Epithelial cell of esophagus (primary cell): ENCODE results near the gene NKX2-8.

Experiments used
- DNase-seq: peaks from one replicate; pipeline ENCODE4 v3.0.0; 2010; ENCODE audit warnings: low read depth
- H3K4me3 ChIP-seq: 2 replicates; pipeline ENCODE4 v1.5.1; 2011; ENCODE audit warnings: mild to moderate bottlenecking, low read length, control low read depth
- TF ChIP-seq, protein P1 (sequence below): IDR thresholded peaks from 2 replicates; pipeline ENCODE4 v1.5.1; 2011; ENCODE audit warnings: low read depth, mild to moderate bottlenecking, low read length, control low read depth, inconsistent platforms; ENCODE audit not compliant: insufficient read depth; ENCODE audit errors: missing control alignments

Gene NKX2-8

DNA sequence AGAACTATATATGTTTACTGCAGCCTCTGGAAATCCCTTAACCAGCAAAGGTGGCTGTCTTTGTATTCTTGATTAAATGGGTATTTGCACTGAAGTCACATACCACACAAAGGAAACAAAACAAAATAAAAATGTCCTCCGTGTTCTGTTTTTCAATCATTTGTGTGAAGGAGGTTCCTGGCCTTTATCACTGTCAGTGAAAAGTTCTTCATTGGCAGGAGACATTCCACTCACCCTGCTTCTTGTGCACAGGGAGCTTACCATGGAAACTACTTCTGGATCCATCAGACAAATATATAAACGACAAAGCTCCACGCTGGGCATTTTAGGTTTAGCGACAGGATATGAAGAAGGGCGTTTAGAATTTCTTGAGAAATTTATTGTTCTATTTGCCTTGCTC lies 5.7 kb upstream of the NKX2-8 start:
- H3K4me3 ChIP-seq = no peak overlapping the region
- no peak for DNase-seq
- TF ChIP-seq, protein P1, sequence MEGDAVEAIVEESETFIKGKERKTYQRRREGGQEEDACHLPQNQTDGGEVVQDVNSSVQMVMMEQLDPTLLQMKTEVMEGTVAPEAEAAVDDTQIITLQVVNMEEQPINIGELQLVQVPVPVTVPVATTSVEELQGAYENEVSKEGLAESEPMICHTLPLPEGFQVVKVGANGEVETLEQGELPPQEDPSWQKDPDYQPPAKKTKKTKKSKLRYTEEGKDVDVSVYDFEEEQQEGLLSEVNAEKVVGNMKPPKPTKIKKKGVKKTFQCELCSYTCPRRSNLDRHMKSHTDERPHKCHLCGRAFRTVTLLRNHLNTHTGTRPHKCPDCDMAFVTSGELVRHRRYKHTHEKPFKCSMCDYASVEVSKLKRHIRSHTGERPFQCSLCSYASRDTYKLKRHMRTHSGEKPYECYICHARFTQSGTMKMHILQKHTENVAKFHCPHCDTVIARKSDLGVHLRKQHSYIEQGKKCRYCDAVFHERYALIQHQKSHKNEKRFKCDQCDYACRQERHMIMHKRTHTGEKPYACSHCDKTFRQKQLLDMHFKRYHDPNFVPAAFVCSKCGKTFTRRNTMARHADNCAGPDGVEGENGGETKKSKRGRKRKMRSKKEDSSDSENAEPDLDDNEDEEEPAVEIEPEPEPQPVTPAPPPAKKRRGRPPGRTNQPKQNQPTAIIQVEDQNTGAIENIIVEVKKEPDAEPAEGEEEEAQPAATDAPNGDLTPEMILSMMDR = no peak

DNA sequence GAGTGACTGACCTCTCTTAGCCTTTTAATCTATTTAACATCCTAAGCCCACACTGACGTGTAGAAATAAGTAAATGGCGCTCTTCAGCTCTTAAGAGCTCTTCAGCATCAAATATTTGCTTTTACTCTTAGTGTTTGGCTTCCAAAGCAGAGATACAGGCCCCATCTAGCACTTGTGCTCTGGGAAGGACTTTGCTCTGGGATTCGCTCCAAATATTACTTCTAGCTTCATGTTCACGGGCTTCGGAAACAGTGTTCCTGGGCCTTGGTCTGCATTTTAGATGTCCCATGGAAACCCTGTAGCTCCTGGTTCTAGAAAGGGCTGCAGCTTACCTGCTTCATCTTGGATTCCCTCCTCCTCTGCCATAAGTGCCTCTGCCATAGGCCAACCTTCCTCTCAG lies 2.7 kb upstream of the NKX2-8 start:
- TF ChIP-seq, protein P1 = no peak
- DNase-seq = no peak
- no peak overlapping the region for H3K4me3 ChIP-seq

DNA sequence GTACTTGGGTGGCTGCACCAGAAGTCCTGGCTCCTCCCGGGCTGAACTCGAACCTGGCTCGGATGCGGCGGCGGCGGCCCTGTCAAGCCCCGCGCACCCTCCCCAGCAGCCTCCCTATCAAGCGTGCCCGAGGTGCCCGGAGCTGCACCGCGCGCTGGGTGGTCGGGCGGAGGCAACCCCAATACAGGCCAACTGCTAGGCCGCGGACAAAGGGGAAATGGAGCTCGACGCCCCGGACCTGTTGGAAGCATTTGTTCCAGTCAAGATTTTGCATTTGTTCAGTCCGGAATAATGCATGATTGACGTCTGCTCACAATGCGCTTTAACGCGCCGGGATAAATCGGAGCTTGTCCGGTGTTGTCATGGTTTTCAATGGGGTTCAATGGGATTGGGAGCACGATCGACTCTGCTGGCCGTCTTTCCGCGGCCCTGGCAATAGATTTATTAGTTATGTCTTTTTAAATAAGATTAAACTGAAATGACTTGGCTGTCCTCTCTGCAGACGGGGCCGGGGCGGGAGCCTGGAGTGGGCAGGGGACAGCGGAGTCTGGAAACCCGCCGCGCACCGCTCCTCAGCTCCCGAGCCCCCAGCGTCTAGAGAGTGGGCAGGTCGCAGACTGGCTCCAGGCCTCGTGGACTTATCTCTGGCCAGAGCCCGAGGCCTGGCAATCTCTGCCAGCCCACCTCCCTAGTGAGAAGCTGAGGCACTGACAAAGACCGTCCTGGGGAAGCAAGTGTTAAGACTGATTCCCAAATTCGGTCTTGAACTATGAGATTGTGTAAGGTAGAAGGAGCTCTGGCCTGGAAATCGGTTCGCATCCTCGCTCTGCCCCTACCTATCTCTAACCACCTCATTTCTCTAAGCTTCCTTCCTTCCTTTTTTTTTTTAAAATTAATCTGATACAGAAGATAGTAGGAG lies 1.7 kb upstream of the NKX2-8 start:
- no peak for DNase-seq
- TF ChIP-seq, protein P1 = no peak
- no peak overlapping the region for H3K4me3 ChIP-seq

DNA sequence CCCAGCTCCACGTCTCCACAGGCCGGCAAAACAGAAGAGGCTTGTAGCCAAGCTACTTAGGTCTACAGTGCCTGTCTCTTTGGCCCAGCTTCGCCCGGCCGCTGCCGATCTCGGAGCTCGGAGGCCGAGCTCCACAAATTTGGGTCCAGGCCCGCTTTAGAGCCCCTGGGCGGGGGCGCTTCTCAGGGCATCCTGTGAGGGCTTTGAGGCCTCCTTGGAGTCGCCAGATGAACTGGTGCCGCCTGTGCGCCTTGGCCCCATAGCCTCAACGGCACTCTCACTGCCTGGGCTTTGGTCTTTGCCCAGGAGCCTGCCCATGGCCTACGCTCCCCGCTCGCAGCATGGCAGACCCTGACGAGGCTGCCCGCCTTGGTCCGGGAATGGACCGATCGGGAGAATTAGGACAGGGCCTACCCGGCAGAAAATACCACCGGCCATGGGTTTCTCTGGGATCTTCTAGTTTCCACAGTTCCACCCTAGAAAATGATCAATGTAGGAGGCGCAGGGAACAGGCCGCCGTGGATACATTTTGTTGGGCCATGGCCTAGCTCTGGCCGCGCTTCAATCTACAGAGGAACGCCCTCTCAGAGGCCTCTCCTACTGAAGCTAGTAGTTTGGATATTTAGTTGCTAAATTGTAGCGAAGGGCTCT lies 953 bp upstream of the NKX2-8 start:
- H3K4me3 ChIP-seq = no peak overlapping the region
- TF ChIP-seq, protein P1 = no peak
- DNase-seq = no peak

DNA sequence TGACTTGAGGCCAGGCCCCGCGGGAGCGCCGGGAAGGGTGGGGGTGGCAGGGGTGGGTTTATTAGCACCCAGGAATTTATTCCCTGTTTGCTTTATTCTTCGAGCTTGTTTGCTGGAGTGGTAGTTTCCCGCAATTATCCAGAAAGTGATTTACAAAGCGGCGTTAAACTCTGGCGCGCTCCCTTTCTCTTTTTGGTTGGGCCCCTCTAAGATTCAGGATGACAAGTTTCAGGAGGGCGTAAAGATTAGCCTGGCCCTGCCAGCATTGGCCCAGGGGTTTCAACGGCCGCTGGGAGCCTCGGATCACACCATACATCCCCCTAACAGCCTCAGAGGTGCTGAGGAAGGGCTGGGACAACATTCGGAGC lies 444 bp upstream of the NKX2-8 start:
- TF ChIP-seq, protein P1 = no peak

DNA sequence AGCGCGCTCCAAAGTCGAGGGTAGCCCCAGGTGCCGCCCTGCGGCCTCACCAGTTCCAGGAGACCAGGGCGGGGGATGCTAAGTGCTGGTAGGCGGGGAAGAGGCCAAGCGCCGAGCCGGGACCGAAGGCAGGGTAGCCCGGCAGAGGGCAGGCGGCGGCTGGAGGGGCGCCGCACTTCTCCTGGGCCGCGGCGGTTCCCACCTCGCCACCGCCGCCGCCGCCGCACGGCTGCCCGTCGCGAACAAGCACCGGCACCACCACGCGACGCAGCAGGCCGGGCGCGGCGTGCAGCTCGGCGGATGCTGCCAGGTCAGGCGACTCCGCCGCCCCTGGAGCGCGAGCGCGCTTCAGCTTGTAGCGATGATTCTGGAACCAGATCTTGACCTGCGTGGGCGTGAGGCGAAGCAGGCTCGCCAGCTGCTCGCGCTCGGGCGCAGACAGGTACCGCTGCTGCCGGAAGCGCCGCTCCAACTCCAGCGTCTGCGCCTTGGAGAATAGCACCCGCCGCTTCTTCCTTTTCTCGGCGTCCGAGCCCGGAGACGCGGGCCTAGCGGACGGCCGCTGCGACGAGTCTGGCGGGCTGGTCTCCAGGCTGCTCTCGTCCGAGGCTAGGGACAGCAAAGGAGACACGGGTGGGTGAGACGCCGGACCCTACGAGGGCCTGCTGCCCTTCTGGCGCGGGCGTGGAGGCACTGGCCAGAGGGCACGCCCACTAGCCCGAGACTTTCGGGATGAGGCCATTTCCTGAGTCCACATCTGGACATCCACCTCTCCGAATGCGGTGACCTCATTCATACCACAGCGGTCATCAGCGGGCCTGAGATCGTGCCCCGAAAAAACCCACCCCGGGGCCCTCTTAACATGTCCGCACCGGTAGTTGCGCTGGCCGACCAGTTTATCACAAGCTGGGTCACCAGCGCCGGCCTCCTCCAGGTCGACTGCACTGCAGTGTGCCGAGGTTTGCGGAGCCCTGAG lies 1.3 kb downstream of the NKX2-8 start:
- H3K4me3 ChIP-seq = peak overlapping the region; percentile 66
- TF ChIP-seq, protein P1 = no peak
- DNase-seq = peak; percentile 80

More for the DNA sequence above, 444 bp upstream of the NKX2-8 start:
- no peak overlapping the region for H3K4me3 ChIP-seq
- no peak for DNase-seq
